Gastrocnemius medialis (tissue), 4 donors: ENCODE results near the gene ZNF646. TPM values are rescaled to one million over a fixed set of nuclear protein-coding genes. Genes with fewer than 3 reads are reported as not detected.

Source experiments
- ATAC-seq, 2 donors: fragments of 150-250 bp; one replicate each; pipeline ENCODE4 v1.9.1; 2016
- DNase-seq, 2 donors: peaks; one replicate each; pipeline ENCODE4 v3.0.0-alpha.2; 2019
- H3K27ac ChIP-seq, 4 donors: fragments of 200-600 bp; sonication (generic); 1 replicate in 1 of 4; 2 replicates in 3 of 4; pipeline ENCODE4 v1.5.1; 2016 to 2018; ENCODE audit warnings: mild to moderate bottlenecking in 2 of 4, moderate library complexity in 1 of 4
- H3K27me3 ChIP-seq, 3 donors: fragments of 200-600 bp; sonication (generic) in 2 of 3; 1 replicate in 1 of 3; 2 replicates in 2 of 3; pipeline versions ENCODE4 v1.5.1 to v1.6.0; 2016 to 2019; ENCODE audit warnings: mild to moderate bottlenecking in 1 of 3, moderate library complexity in 1 of 3
- H3K36me3 ChIP-seq, 2 donors: fragments of 200-600 bp; sonication (generic) in 1 of 2; one replicate each; pipeline ENCODE4 v1.5.1; 2017 to 2018
- H3K4me1 ChIP-seq, 2 donors: fragments of 200-600 bp; sonication (generic) in 1 of 2; one replicate each; pipeline ENCODE4 v1.5.1; 2016 to 2017; ENCODE audit warnings: mild to moderate bottlenecking in 2 of 2
- H3K4me3 ChIP-seq, 4 donors: fragments of 200-600 bp; sonication (generic) in 3 of 4; 1 replicate in 1 of 4; 2 replicates in 3 of 4; pipeline ENCODE4 v1.5.1; 2016 to 2019; ENCODE audit warnings: mild to moderate bottlenecking in 2 of 4
- H3K9me3 ChIP-seq, 3 donors: fragments of 200-600 bp; sonication (generic) in 2 of 3; 1 replicate in 1 of 3; 2 replicates in 2 of 3; pipeline ENCODE4 v1.5.1; 2016 to 2019
- POLR2A ChIP-seq, 2 donors: fragments of 450-650 bp; IDR thresholded peaks; one replicate each; pipeline ENCODE4 v1.6.1; 2017; ENCODE audit warnings: antibody characterized with exemption in 2 of 2, mild to moderate bottlenecking in 2 of 2, moderate library complexity in 2 of 2
- in situ Hi-C, 4 donors: fragments of 200-750 bp; cut with MboI; loops; one replicate each; pipeline versions ENCODE4 v1.15.0 to v1.8.0; 2017; ENCODE audit warnings: low sequenced_read_pairs in 4 of 4
- intact Hi-C: fragments of 100-400 bp; cut with DNase I; formaldehyde crosslinking; loops from one replicate; pipeline ENCODE4 v1.15.1; 2023; ENCODE audit warnings: low total_unique reads
- total RNA-seq, 4 donors: library from RNA; depleted of rRNA; stranded (reverse); fragments of >200 nt; gene quantifications; one replicate each; pipeline versions ENCODE4 v1.1.0 to v1.2.3, GENCODE V29; 2016
- TF ChIP-seq, protein P1 (sequence below), 5 experiments: fragments of 450-650 bp in 3 of 5; fragments of 200-600 bp in 2 of 5; sonication (generic) in 2 of 5; IDR thresholded peaks in 4 of 5; conservative IDR thresholded peaks in 1 of 5; 1 replicate in 4 of 5; 2 replicates in 1 of 5; pipeline ENCODE4 v1.5.1; 2016 to 2019; ENCODE audit warnings: antibody characterized with exemption in 5 of 5, mild to moderate bottlenecking in 3 of 5, moderate library complexity in 3 of 5

The ZNF646 gene, protein sequence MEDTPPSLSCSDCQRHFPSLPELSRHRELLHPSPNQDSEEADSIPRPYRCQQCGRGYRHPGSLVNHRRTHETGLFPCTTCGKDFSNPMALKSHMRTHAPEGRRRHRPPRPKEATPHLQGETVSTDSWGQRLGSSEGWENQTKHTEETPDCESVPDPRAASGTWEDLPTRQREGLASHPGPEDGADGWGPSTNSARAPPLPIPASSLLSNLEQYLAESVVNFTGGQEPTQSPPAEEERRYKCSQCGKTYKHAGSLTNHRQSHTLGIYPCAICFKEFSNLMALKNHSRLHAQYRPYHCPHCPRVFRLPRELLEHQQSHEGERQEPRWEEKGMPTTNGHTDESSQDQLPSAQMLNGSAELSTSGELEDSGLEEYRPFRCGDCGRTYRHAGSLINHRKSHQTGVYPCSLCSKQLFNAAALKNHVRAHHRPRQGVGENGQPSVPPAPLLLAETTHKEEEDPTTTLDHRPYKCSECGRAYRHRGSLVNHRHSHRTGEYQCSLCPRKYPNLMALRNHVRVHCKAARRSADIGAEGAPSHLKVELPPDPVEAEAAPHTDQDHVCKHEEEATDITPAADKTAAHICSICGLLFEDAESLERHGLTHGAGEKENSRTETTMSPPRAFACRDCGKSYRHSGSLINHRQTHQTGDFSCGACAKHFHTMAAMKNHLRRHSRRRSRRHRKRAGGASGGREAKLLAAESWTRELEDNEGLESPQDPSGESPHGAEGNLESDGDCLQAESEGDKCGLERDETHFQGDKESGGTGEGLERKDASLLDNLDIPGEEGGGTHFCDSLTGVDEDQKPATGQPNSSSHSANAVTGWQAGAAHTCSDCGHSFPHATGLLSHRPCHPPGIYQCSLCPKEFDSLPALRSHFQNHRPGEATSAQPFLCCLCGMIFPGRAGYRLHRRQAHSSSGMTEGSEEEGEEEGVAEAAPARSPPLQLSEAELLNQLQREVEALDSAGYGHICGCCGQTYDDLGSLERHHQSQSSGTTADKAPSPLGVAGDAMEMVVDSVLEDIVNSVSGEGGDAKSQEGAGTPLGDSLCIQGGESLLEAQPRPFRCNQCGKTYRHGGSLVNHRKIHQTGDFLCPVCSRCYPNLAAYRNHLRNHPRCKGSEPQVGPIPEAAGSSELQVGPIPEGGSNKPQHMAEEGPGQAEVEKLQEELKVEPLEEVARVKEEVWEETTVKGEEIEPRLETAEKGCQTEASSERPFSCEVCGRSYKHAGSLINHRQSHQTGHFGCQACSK (N-terminal part only)
- 10 to 100 TPM; 11.7 to 33.2 (median 21.5) TPM for total RNA-seq

- in situ Hi-C loops = no loop called here
- peak; percentile 78 to 93 for TF ChIP-seq POLR2A (IDR thresholded peaks at IDR 0.05)
- TF ChIP-seq, protein P1, sequence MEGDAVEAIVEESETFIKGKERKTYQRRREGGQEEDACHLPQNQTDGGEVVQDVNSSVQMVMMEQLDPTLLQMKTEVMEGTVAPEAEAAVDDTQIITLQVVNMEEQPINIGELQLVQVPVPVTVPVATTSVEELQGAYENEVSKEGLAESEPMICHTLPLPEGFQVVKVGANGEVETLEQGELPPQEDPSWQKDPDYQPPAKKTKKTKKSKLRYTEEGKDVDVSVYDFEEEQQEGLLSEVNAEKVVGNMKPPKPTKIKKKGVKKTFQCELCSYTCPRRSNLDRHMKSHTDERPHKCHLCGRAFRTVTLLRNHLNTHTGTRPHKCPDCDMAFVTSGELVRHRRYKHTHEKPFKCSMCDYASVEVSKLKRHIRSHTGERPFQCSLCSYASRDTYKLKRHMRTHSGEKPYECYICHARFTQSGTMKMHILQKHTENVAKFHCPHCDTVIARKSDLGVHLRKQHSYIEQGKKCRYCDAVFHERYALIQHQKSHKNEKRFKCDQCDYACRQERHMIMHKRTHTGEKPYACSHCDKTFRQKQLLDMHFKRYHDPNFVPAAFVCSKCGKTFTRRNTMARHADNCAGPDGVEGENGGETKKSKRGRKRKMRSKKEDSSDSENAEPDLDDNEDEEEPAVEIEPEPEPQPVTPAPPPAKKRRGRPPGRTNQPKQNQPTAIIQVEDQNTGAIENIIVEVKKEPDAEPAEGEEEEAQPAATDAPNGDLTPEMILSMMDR (IDR thresholded peaks at IDR 0.05 in 4 of 5, conservative IDR thresholded peaks at IDR 0.05 in 1 of 5) = no peak
- peak; percentile 98 for DNase-seq
Observed at GRCh38 chr16:31073970-31074813, at the start of gene ZNF646, which contains the start of gene ZNF668. TSS of gene ZNF646 (plus strand) at chr16:31074422. CDS start at chr16:31076325, 1,903 bp downstream. TSS of gene ZNF668 (minus strand) at chr16:31074240. CDS start at chr16:31064459, 9,781 bp downstream.

GRCh38 chr16:31025339-31025738 is 48.9 kb upstream of the ZNF646 start:
- ATAC-seq (no peak), DNase-seq (no peak)
- Histone ChIP-seq H3K27me3 (no peaks in the 10 kb centered on the region), H3K4me3 (no peak overlapping the region), H3K27ac (no peak overlapping the region), H3K4me1 (peaks cover 5 to 12% of the 10 kb centered on the region in 2 donors), H3K36me3 (no peaks in the 10 kb centered on the region), H3K9me3 (no peaks in the 10 kb centered on the region)
- intact Hi-C loops (no loop called here), in situ Hi-C loops (no loop called here)
- no peak for TF ChIP-seq POLR2A (IDR thresholded peaks at IDR 0.05)
- TF ChIP-seq, protein P1 (IDR thresholded peaks at IDR 0.05 in 4 of 5, conservative IDR thresholded peaks at IDR 0.05 in 1 of 5) = no peak

More at GRCh38 chr16:31073970-31074813, at the start of gene ZNF646, which contains the start of gene ZNF668:
- peak within 1 kb of the TSS; percentile 95 to 100 (median 96) for H3K4me3 ChIP-seq
- peaks cover 24 to 30% of the 10 kb centered on the region in 2 donors for H3K4me1 ChIP-seq
- no peaks in the 10 kb centered on the region for H3K9me3 ChIP-seq
- H3K36me3 ChIP-seq = peaks cover 0 to 31% of the 10 kb centered on the region in 2 donors
- intact Hi-C loops = loop anchor here (1.0 to 5.0 kb wide), 8 partner anchors 20 to 1077 kb away; partner anchors contain the start of genes FBRS, HIRIP3, HSD3B7 and INO80E
- peak within 1 kb of the TSS; percentile 97 to 99 (median 99) for H3K27ac ChIP-seq
- peak; percentile 88 to 94 for ATAC-seq
- H3K27me3 ChIP-seq = no peaks in the 10 kb centered on the region

DNA sequence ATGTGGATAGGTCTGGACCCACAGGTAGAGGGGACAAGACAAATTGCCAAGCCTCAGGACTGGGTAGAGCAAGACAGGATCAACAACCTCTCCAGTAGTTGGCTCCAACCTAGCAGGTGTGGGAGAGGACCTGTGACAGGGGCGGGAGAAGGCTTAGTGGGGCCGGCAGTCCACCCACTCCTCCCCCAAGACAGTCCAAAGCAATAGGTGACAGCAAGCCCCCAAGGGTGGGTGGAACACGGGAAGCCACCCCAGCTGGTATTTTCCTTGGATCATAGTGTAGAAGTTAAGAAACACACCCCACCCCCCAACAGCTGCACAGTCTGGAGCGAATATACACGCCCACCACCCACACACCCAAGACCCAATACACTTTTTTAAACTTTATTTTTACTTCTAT is 45.0 kb upstream of the ZNF646 start:
- DNase-seq = no peak

More for the DNA sequence above, 45.0 kb upstream of the ZNF646 start:
- Histone ChIP-seq H3K27me3 (no peaks in the 10 kb centered on the region), H3K4me3 (no peak overlapping the region), H3K27ac (no peak overlapping the region), H3K36me3 (no peaks in the 10 kb centered on the region), H3K4me1 (peaks cover 1 to 4% of the 10 kb centered on the region in 2 donors), H3K9me3 (no peaks in the 10 kb centered on the region)
- in situ Hi-C loops = no loop called here
- ATAC-seq = no peak
- intact Hi-C loops = no loop called here
- TF ChIP-seq, protein P1 (IDR thresholded peaks at IDR 0.05 in 4 of 5, conservative IDR thresholded peaks at IDR 0.05 in 1 of 5) = no peak
- no peak for TF ChIP-seq POLR2A (IDR thresholded peaks at IDR 0.05)
